Measurements from ENCODE around the gene GGT5. TPM values are rescaled to one million over a fixed set of nuclear protein-coding genes. Genes with fewer than 3 reads are reported as not detected.

GGT5 gene
- total RNA-seq, 1 experiment from 2014 or later, result 0.20 TPM

GRCh38 chr22:24181996-24182899 lies 62.6 kb downstream of the GGT5 start:
- POLR2A ChIA-PET, result no interaction called here
- Mint-ChIP-seq H3K36me3 (no peaks in the 10 kb centered on the region), H3K27me3 (ENCODE audit: low read depth) (no peaks in the 10 kb centered on the region), H3K27ac (no peak overlapping the region), H3K4me3 (no peak overlapping the region), H3K4me1 (peaks cover 7% of the 10 kb centered on the region), H3K9me3 (no peaks in the 10 kb centered on the region)
- peak; percentile 35 for DNase-seq (ENCODE audit: low spot score)
- ATAC-seq, result 0 out of 2 replicates have a peak, but pooled peaks have one; percentile 6
- TF ChIP-seq ZNF219 (CRISPR knock-in tag; IDR thresholded peaks at IDR 0.05; ENCODE audit: borderline replicate concordance) (no peak), MAX (CRISPR knock-in tag; IDR thresholded peaks at IDR 0.05) (no peak), ZBTB21 (CRISPR knock-in tag; IDR thresholded peaks at IDR 0.05; ENCODE audit: borderline replicate concordance) (no peak), E2F4 (CRISPR knock-in tag; IDR thresholded peaks at IDR 0.05; ENCODE audit: borderline replicate concordance, low read depth) (no peak), ATF3 (CRISPR knock-in tag; conservative IDR thresholded peaks at IDR 0.05) (no peak), ZNF138 (CRISPR knock-in tag; conservative IDR thresholded peaks at IDR 0.05) (no peak), ARID4B (CRISPR knock-in tag; IDR thresholded peaks at IDR 0.05; ENCODE audit: borderline replicate concordance) (no peak), ZSCAN18 (CRISPR knock-in tag; IDR thresholded peaks at IDR 0.05) (no peak), ZNF425 (CRISPR knock-in tag; conservative IDR thresholded peaks at IDR 0.05) (no peak), SMAD3 (CRISPR knock-in tag; IDR thresholded peaks at IDR 0.05; ENCODE audit: borderline replicate concordance) (no peak), JUN (CRISPR knock-in tag; IDR thresholded peaks at IDR 0.05) (no peak), FOXK1 (CRISPR knock-in tag; IDR thresholded peaks at IDR 0.05) (no peak)
- CTCF ChIA-PET, result interaction anchor here (0.7 to 4.6 kb wide), 8 partner anchors 26 to 80 kb away, joined by 3 to 74 read pairs (median 5); no protein-coding TSS in a partner anchor

Data from WTC11 (cell line).